ENCODE results near the gene AFF3.

GRCh38 chr2:100141906-100142305 is 484 bp downstream of the AFF3 start:
- TF ChIP-seq, protein P1, sequence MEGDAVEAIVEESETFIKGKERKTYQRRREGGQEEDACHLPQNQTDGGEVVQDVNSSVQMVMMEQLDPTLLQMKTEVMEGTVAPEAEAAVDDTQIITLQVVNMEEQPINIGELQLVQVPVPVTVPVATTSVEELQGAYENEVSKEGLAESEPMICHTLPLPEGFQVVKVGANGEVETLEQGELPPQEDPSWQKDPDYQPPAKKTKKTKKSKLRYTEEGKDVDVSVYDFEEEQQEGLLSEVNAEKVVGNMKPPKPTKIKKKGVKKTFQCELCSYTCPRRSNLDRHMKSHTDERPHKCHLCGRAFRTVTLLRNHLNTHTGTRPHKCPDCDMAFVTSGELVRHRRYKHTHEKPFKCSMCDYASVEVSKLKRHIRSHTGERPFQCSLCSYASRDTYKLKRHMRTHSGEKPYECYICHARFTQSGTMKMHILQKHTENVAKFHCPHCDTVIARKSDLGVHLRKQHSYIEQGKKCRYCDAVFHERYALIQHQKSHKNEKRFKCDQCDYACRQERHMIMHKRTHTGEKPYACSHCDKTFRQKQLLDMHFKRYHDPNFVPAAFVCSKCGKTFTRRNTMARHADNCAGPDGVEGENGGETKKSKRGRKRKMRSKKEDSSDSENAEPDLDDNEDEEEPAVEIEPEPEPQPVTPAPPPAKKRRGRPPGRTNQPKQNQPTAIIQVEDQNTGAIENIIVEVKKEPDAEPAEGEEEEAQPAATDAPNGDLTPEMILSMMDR (IDR thresholded peaks at IDR 0.05) = no peak
- TF ChIP-seq POLR2A (IDR thresholded peaks at IDR 0.05) = no peak

Measured in right lobe of liver (tissue), 4 donors.